ENCODE results near the gene FKBP1A. TPM values are rescaled to one million over a fixed set of nuclear protein-coding genes. Genes with fewer than 3 reads are reported as not detected.

Gene FKBP1A
- total and polyA plus RNA-seq, 9 donors: 64.7 to 697 (median 154) TPM

DNA sequence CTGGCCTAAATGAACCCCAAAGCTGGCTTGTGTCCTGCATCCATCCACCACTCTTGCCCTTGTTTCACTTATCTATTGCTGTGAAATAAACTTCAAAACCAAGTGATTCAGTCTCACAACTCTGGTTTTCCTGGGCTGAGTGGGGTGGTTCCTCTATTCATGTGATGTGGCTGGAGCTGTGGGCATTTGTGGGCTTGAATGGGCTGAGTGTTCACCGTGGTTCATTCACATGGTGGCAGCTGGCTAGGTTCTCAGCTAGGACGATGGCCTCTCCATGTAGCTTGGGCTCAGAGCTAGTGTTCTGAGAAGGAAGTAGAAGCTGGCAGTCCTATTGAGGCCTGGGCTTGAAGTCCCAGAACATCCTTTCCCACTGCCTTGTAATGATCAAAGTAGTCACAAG lies 30.4 kb downstream of the FKBP1A start:
- H3K4me1 ChIP-seq (ENCODE audit: insufficient read depth): peaks cover 2% of the 10 kb centered on the region
- H3K27me3 ChIP-seq: no peaks in the 10 kb centered on the region
- no peak overlapping the region for H3K27ac ChIP-seq
- no peak for DNase-seq
- 92 to 93% (median 92%) methylated on average over 2 of the region's 2 CpGs for WGBS, 3 donors
- intact Hi-C loops (cut with DNase I): no loop called here
- H3K36me3 ChIP-seq: no peaks in the 10 kb centered on the region
- H3K4me3 ChIP-seq: no peak overlapping the region
- no peaks in the 10 kb centered on the region for H3K9me3 ChIP-seq
- TF ChIP-seq POLR2A (IDR thresholded peaks at IDR 0.05): no peak
- no peak for TF ChIP-seq EP300 (IDR thresholded peaks at IDR 0.05)
- TF ChIP-seq, protein P1, sequence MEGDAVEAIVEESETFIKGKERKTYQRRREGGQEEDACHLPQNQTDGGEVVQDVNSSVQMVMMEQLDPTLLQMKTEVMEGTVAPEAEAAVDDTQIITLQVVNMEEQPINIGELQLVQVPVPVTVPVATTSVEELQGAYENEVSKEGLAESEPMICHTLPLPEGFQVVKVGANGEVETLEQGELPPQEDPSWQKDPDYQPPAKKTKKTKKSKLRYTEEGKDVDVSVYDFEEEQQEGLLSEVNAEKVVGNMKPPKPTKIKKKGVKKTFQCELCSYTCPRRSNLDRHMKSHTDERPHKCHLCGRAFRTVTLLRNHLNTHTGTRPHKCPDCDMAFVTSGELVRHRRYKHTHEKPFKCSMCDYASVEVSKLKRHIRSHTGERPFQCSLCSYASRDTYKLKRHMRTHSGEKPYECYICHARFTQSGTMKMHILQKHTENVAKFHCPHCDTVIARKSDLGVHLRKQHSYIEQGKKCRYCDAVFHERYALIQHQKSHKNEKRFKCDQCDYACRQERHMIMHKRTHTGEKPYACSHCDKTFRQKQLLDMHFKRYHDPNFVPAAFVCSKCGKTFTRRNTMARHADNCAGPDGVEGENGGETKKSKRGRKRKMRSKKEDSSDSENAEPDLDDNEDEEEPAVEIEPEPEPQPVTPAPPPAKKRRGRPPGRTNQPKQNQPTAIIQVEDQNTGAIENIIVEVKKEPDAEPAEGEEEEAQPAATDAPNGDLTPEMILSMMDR (IDR thresholded peaks at IDR 0.05): no peak

DNA sequence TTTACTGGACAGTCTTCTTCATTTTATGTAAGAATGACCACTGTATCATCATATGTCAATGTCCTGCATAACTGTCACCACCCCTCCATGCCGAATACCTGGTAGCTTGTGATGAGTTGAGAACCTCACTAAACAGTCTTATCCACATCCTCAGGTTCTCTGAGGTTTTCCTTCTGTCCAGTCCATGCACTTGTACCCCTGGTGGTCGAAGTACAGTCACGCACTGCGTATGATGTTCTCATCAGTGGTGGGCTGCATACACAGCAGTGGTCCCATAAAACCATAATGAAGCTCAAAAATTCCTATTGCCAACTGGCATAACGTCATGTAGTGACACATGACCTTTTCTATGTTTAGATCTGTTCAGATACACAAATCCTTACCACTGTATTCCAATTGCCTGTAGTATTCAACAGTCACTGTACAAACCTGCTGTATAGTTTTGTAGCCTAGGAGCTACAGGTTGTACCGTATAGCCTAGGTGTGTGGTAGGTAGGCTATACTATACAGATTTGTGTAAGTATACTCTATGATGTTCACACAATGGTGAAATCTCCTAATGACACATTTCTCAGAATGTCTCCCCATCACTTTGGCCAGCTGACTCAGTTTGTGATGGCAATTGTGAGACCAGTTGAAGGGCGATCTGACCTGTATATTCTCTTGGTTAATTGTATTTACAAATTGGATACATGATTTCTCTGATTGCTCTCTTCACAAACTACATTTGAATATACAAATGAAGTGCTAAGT lies 32.6 kb downstream of the FKBP1A start:
- Histone ChIP-seq H3K4me1 (ENCODE audit: insufficient read depth) (peaks cover 2% of the 10 kb centered on the region), H3K27ac (peak overlapping the region in 1 of 2 donors; percentile 9), H3K27me3 (no peaks in the 10 kb centered on the region), H3K9me3 (no peaks in the 10 kb centered on the region), H3K4me3 (no peak overlapping the region), H3K36me3 (no peaks in the 10 kb centered on the region)
- WGBS, 3 donors: 73 to 93% (median 80%) methylated on average over 7 of the region's 7 CpGs
- intact Hi-C loops (cut with DNase I): no loop called here
- TF ChIP-seq EP300 (IDR thresholded peaks at IDR 0.05): no peak
- TF ChIP-seq, protein P1 (IDR thresholded peaks at IDR 0.05): no peak
- no peak for TF ChIP-seq POLR2A (IDR thresholded peaks at IDR 0.05)
- no peak for DNase-seq

DNA sequence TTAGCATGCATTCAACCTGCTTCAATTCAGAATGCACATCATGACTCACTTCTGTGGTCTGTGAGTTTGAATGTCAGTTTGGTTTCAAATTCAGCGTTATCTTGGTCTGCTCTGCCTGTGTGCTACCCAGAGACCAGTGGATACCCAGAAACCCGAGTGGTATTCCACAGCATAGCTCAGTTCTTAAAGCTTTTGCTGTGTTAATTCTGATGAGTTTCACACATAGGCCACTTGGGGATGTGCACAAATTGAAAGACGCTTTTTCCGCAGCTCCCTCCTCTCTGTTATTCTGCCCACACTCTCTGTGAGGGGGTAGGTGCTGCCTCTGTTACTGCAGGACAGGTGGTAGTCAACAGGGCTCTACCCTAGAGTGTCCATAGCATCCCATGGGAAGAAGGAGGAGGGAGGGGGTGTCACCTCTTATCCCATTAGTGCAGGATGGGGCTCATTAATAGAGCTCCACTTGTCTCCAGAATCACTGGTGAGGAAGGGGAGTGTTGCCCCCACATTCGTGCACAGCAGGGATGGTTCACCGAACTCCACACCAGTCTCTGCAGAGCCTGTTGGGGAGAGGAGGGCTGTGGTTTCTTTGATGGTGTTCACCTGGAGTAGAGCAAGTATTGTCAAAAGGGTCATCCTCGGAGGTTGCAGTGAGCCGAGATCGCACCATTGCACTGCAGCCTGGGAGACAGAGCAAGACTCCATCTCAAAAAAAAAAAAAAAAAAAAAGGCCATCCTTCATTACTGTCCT lies 34.8 kb downstream of the FKBP1A start:
- intact Hi-C loops (cut with DNase I): no loop called here
- no peak overlapping the region for H3K27ac ChIP-seq
- no peaks in the 10 kb centered on the region for H3K36me3 ChIP-seq
- no peak for TF ChIP-seq EP300 (IDR thresholded peaks at IDR 0.05)
- TF ChIP-seq, protein P1 (IDR thresholded peaks at IDR 0.05): no peak
- TF ChIP-seq POLR2A (IDR thresholded peaks at IDR 0.05): no peak
- peaks cover 2% of the 10 kb centered on the region for H3K4me1 ChIP-seq (ENCODE audit: insufficient read depth)
- H3K4me3 ChIP-seq: no peak overlapping the region
- WGBS, 3 donors: 93 to 95% (median 94%) methylated on average over 9 of the region's 9 CpGs
- DNase-seq: no peak
- no peaks in the 10 kb centered on the region for H3K9me3 ChIP-seq
- no peaks in the 10 kb centered on the region for H3K27me3 ChIP-seq

DNA sequence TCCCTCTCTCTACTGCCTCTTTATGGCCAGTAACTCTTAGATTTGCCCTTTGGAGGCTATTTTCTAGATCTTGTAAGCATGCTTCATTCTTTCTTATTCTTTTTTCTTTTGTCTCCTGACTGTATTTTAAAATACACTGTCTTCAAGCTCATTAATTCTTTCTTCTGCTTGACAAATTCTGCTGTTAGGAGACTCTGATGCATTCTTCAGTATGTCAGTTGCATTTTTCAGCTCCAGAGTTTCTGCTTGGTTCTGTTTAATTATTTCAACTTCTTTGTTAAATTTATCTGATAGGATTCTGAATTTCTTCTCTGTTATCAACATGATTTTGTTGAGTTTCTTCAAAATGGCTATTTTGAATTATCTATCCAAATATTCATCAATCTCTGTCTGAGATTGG lies 38.9 kb downstream of the FKBP1A start:
- no peak for DNase-seq
- Histone ChIP-seq H3K27ac (no peak overlapping the region), H3K9me3 (no peaks in the 10 kb centered on the region), H3K4me3 (no peak overlapping the region), H3K36me3 (no peaks in the 10 kb centered on the region), H3K4me1 (ENCODE audit: insufficient read depth) (no peaks in the 10 kb centered on the region), H3K27me3 (no peaks in the 10 kb centered on the region)
- intact Hi-C loops (cut with DNase I): no loop called here
- no peak for TF ChIP-seq EP300 (IDR thresholded peaks at IDR 0.05)
- no peak for TF ChIP-seq POLR2A (IDR thresholded peaks at IDR 0.05)
- TF ChIP-seq, protein P1 (IDR thresholded peaks at IDR 0.05): no peak
